22Rv1 (cell line): ENCODE results near the gene CGB8.
"Not testable (repeated sequence)": the region's sequence is repeated elsewhere in the genome, so short reads cannot be mapped to it uniquely, and the experiment has no call there.

Experiments
- H3K27ac ChIP-seq: fragments of 450-650 bp; 2 replicates; pipeline ENCODE4 v1.5.1; 2017
- CTCF ChIP-seq: fragments of 450-650 bp; IDR thresholded peaks from 2 replicates; pipeline ENCODE4 v1.5.1; 2017; ENCODE audit warnings: mild to moderate bottlenecking
- ZFX ChIP-seq: fragments of 450-650 bp; IDR thresholded peaks from 2 replicates; pipeline ENCODE4 v1.6.1; 2017; ENCODE audit warnings: antibody characterized with exemption, borderline replicate concordance

Gene CGB8

GRCh38 chr19:49064029-49064629 lies 15.2 kb upstream of the CGB8 start:
- no peak for TF ChIP-seq ZFX
- TF ChIP-seq CTCF = no peak
- no peak overlapping the region for H3K27ac ChIP-seq

GRCh38 chr19:49061445-49061844 lies 12.5 kb upstream of the CGB8 start:
- H3K27ac ChIP-seq = no peak overlapping the region
- TF ChIP-seq CTCF = no peak
- no peak for TF ChIP-seq ZFX

- no peak for TF ChIP-seq ZFX
- no peak for TF ChIP-seq CTCF
- no peak overlapping the region for H3K27ac ChIP-seq
Measured at GRCh38 chr19:49061000-49061399, 12.1 kb upstream of the CGB8 start.

- no peak overlapping the region for H3K27ac ChIP-seq
- TF ChIP-seq ZFX (no peak), CTCF (no peak)
Measured at GRCh38 chr19:49059053-49059452, 10.1 kb upstream of the CGB8 start.

GRCh38 chr19:49058562-49058961 lies 9.7 kb upstream of the CGB8 start:
- TF ChIP-seq ZFX (no peak), CTCF (no peak)
- no peak overlapping the region for H3K27ac ChIP-seq

- no peak within 1 kb of the TSS for H3K27ac ChIP-seq
- no peak for TF ChIP-seq CTCF
- no peak for TF ChIP-seq ZFX
Measured at GRCh38 chr19:49057636-49058234, 8.8 kb upstream of the CGB8 start, which contains the start of gene CGB7. Gene CGB7, minus strand, starts transcription at chr19:49057749. Its CDS starts 2,374 bp downstream, at chr19:49055375.

- not testable (repeated sequence) for H3K27ac ChIP-seq
Measured at GRCh38 chr19:49056902-49057596, 8.1 kb upstream of the CGB8 start.
